ENCODE measurements around the gene CBFB.

DNA sequence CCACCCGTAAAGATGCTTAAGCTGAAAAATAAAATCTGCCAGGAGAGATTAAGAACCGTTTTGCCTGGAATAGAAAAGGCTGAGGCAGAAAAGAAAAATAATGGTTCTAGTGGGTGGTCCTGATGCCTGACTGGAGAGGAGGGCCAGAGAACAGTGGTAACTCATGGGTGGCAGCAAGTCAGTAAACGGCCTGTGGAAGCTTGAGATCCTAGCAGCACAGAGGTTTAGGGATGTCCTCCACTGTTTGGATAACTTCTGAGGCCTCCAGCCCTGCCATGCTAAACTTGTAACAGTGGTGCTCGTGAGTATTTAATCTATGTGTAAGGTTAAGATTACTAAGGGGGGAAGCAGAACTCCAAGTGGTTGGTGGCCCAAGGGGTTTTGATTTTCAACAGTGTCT is 59.6 kb downstream of the CBFB start:
- no peak for TF ChIP-seq YY1 (IDR thresholded peaks at IDR 0.05; ENCODE audit: insufficient read depth, insufficient read length)
- no peak for TF ChIP-seq ZNF274 (IDR thresholded peaks at IDR 0.05; ENCODE audit: low read depth, low read length)

Data from NT2/D1 (cell line).